PFSK-1 (cell line): Measurements from ENCODE around the gene RABGAP1L.

Source experiments
- FOXP2 ChIP-seq: optimal IDR thresholded peaks from 2 replicates; pipeline ENCODE3; 2011; ENCODE audit warnings: borderline replicate concordance, control low read depth, inconsistent platforms; ENCODE audit not compliant: insufficient read depth; ENCODE audit errors: extremely low read length, extremely low read depth
- POLR2AphosphoS5 ChIP-seq: IDR thresholded peaks from 2 replicates; pipeline ENCODE4 v1.6.1; 2012; ENCODE audit warnings: low read depth, mild to moderate bottlenecking, control low read depth, low read length, moderate library complexity
- REST ChIP-seq, 2 experiments: IDR thresholded peaks; 2 replicates each; pipeline versions ENCODE4 v1.6.1 to v1.8.0; 2011 to 2012; ENCODE audit warnings: low read depth in 2 of 2, low read length in 2 of 2, control low read depth in 1 of 2, inconsistent platforms in 1 of 2, mild to moderate bottlenecking in 1 of 2, moderate library complexity in 1 of 2; ENCODE audit not compliant: insufficient read depth in 1 of 2
- SIN3A ChIP-seq: IDR thresholded peaks from 2 replicates; pipeline ENCODE4 v1.6.1; 2012; ENCODE audit warnings: mild to moderate bottlenecking, low read length, moderate library complexity, borderline replicate concordance; ENCODE audit not compliant: insufficient read depth
- TAF1 ChIP-seq: IDR thresholded peaks from 2 replicates; pipeline ENCODE4 v1.6.1; 2012; ENCODE audit warnings: low read length, control low read depth, borderline replicate concordance; ENCODE audit not compliant: insufficient read depth

Gene RABGAP1L

GRCh38 chr1:174964972-174965361 is 805.6 kb downstream of the RABGAP1L start:
- TF ChIP-seq POLR2AphosphoS5 (no peak), TAF1 (no peak), REST (IDR thresholded peaks at IDR 0.05; ENCODE audit: insufficient read depth in 1 of 2, low read depth in 2 of 2, low read length in 2 of 2) (no peak), SIN3A (no peak), FOXP2 (no peak)

DNA sequence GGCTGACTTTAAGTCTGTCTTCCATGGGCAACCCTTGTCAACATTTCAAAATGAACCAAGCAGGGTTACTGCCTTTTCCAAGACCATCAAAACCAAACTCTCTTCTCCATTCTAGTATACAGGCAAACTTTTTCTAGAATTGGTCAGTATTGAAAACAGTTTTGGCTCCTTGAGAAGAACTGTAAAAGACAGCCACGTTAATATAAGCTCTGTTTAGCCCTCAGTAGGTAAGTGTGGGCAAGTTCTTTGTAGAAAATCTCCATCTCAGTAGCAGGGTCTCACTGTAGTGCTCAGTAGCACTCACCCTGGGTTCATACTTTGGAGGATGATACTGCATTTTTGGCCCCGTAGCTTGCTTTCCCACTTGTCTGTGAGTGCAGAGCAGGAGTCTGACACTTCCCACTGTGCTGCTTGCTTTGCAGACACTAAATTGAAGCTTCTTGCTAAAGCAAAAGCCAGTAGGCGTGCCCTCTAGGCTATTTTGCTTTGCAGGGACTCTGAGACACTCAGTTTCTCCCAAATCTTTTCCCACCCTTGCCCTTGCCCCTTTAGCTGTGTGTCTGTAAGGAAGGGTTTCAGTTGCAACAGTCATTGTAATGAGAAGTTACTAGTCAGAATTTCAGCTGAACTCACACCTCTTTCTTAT is 806.2 kb downstream of the RABGAP1L start:
- TF ChIP-seq FOXP2, result no peak
- TF ChIP-seq REST (IDR thresholded peaks at IDR 0.05; ENCODE audit: insufficient read depth in 1 of 2, low read depth in 2 of 2, low read length in 2 of 2), result no peak

GRCh38 chr1:174966008-174966572 is 806.8 kb downstream of the RABGAP1L start:
- no peak for TF ChIP-seq TAF1
- no peak for TF ChIP-seq FOXP2
- TF ChIP-seq REST (IDR thresholded peaks at IDR 0.05; ENCODE audit: insufficient read depth in 1 of 2, low read depth in 2 of 2, low read length in 2 of 2), result no peak
- no peak for TF ChIP-seq POLR2AphosphoS5
- TF ChIP-seq SIN3A, result no peak

GRCh38 chr1:174967845-174968705 is 808.8 kb downstream of the RABGAP1L start:
- TF ChIP-seq SIN3A (no peak), POLR2AphosphoS5 (no peak), TAF1 (no peak)

DNA sequence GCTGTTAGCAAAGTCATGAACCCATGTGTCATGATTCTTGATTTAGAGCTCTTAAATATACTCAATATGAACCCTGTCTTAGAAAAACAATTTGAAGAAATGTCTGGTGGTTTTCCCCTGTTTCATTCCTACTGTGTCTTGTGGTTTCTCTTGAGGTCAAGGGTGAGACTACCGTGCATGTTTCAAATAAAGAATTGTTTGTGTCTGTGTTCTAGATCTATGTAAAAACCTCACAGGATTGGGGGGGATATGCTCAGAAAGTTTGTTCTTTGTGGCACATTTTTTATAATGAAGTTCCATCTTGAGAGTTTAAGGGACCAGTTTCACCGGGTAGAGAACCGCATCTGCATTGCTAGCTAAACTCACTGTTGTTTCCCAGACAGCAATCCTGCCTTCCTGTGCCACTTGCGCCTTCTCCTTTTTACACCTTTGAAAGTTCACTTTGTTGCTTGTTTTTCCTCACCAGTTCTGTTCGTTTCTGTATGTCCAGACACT is 809.5 kb downstream of the RABGAP1L start:
- no peak for TF ChIP-seq FOXP2
- TF ChIP-seq TAF1, result no peak
- no peak for TF ChIP-seq REST (IDR thresholded peaks at IDR 0.05; ENCODE audit: insufficient read depth in 1 of 2, low read depth in 2 of 2, low read length in 2 of 2)
- no peak for TF ChIP-seq SIN3A
- TF ChIP-seq POLR2AphosphoS5, result no peak
